ENCODE measurements around the gene FMR1. TPM values are rescaled to one million over a fixed set of nuclear protein-coding genes. Genes with fewer than 3 reads are reported as not detected.

Gene FMR1
- total RNA-seq, 1 donor from 2014 or later, result 24.9 TPM

DNA sequence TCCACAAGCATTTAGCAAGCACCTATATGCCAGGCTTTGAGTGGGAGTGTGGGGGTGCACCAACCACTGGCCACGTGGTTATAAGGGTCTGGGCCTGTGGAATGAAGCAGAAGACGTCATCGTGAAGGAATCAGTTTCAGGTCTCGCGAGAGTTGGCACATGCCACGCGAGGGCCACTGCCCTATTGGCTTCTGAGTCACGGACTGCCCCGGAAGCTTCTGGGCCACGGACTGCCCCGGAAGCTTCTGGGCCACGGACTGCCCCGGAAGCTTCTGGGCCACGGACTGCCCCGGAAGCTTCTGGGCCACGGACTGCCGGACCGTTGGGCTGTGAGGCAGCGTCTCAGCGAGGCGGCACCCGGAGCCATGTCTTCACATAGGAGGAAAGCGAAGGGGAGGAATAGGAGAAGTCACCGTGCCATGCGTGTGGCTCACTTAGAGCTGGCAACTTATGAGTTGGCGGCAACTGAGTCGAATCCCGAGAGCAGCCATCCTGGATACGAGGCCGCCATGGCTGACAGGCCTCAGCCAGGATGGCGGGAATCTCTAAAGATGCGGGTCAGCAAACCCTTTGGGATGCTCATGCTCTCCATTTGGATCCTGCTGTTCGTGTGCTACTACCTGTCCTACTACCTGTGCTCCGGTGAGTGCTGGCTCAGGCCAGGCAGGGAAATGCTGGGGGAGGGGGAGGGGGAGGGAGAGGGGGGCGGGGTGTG, 69.5 kb downstream of the FMR1 start, which contains the start of gene FMR1NB:
TSS of gene FMR1NB (plus strand) at position 300 of the 715 bp plus-strand sequence. CDS start at position 366, 66 bp downstream.
- intact Hi-C loops (cut with DNase I), result no loop called here
- no peak for ATAC-seq
- no peak for DNase-seq (ENCODE audit: missing footprints)

Other genes with a start within 250 kb of the FMR1 start
- gene FMR1NB, start 69.4 kb downstream of the FMR1 start, total RNA-seq, result not detected